HEK293T (cell line): ENCODE data around the gene DDI2.

Source experiments
- CTCF ChIA-PET: fragments of 350-600 bp; formaldehyde crosslinking; extraction: SDS; loops from one replicate; lab custom pipeline; 2021; ENCODE audit warnings: antibody characterized with exemption, inconsistent platforms; lab: Yijun Ruan, JAX
- POLR2A ChIA-PET: fragments of 350-600 bp; formaldehyde crosslinking; extraction: SDS; loops from one replicate; lab custom pipeline; 2020; ENCODE audit warnings: antibody characterized with exemption, inconsistent platforms; lab: Yijun Ruan, JAX
- DNase-seq: peaks from one replicate; pipeline ENCODE4 v3.0.0; 2012; ENCODE audit warnings: mixed read lengths; ENCODE audit errors: extremely low spot score
- ARNT ChIP-seq: fragments of 450-650 bp; IDR thresholded peaks from 2 replicates; pipeline ENCODE4 v1.6.1; 2017; ENCODE audit warnings: mild to moderate bottlenecking
- BHLHE40 ChIP-seq: fragments of 450-650 bp; IDR thresholded peaks from 2 replicates; pipeline ENCODE4 v1.6.1; 2016; ENCODE audit warnings: mild to moderate bottlenecking, moderate library complexity, borderline replicate concordance
- CTBP1 ChIP-seq: fragments of 450-650 bp; IDR thresholded peaks from 2 replicates; pipeline ENCODE4 v1.6.1; 2016; ENCODE audit warnings: borderline replicate concordance
- ELF4 ChIP-seq: fragments of 450-650 bp; IDR thresholded peaks from 2 replicates; pipeline ENCODE4 v1.6.1; 2017; ENCODE audit warnings: antibody characterized with exemption
- FOXA1 ChIP-seq: fragments of 450-650 bp; IDR thresholded peaks from 2 replicates; pipeline ENCODE4 v1.6.1; 2016; ENCODE audit warnings: mild to moderate bottlenecking
- FOXK2 ChIP-seq: fragments of 450-650 bp; IDR thresholded peaks from 2 replicates; pipeline ENCODE4 v1.6.1; 2016; ENCODE audit warnings: mild to moderate bottlenecking
- FOXM1 ChIP-seq: fragments of 450-650 bp; IDR thresholded peaks from 2 replicates; pipeline ENCODE4 v1.6.1; 2017; ENCODE audit warnings: mild to moderate bottlenecking, borderline replicate concordance
- HDGF ChIP-seq: fragments of 450-650 bp; IDR thresholded peaks from 2 replicates; pipeline ENCODE4 v1.6.1; 2017; ENCODE audit warnings: antibody characterized with exemption, borderline replicate concordance
- L3MBTL2 ChIP-seq: fragments of 450-650 bp; conservative IDR thresholded peaks from 2 replicates; pipeline ENCODE4 v1.6.1; 2016; ENCODE audit warnings: mild to moderate bottlenecking
- LEF1 ChIP-seq: fragments of 450-650 bp; IDR thresholded peaks from 2 replicates; pipeline ENCODE4 v1.6.1; 2017; ENCODE audit warnings: mild to moderate bottlenecking, borderline replicate concordance
- NFRKB ChIP-seq: fragments of 450-650 bp; IDR thresholded peaks from 2 replicates; pipeline ENCODE4 v1.6.1; 2016; ENCODE audit warnings: mild to moderate bottlenecking, moderate library complexity
- PKNOX1 ChIP-seq: fragments of 450-650 bp; IDR thresholded peaks from 2 replicates; pipeline ENCODE4 v1.6.1; 2016
- SP1 ChIP-seq: fragments of 450-650 bp; IDR thresholded peaks from 2 replicates; pipeline ENCODE4 v1.6.1; 2017
- SUZ12 ChIP-seq: fragments of 450-650 bp; IDR thresholded peaks from 2 replicates; pipeline ENCODE4 v1.6.1; 2016; ENCODE audit warnings: mild to moderate bottlenecking
- TARDBP ChIP-seq: fragments of 450-650 bp; IDR thresholded peaks from 2 replicates; pipeline ENCODE4 v1.6.1; 2016
- ZNF384 ChIP-seq: fragments of 450-650 bp; IDR thresholded peaks from 2 replicates; pipeline ENCODE4 v1.6.1; 2016

DDI2 gene

GRCh38 chr1:15617173-15618076, at the start of gene DDI2:
Gene DDI2 (plus strand): TSS chr1:15617458. CDS start chr1:15617671, 213 bp downstream.
- ChIA-PET POLR2A (interaction anchor here (0.7 to 4.5 kb wide), 8 partner anchors 9 to 93 kb away, joined by 3 to 61 read pairs (median 3); no protein-coding TSS in a partner anchor), CTCF (interaction anchor here (0.5 kb wide), 1 partner anchor 346 kb away, joined by 3 read pairs; no protein-coding TSS in a partner anchor)
- TF ChIP-seq TARDBP (no peak), BHLHE40 (no peak), ELF4 (no peak), L3MBTL2 (peak; percentile 41), HDGF (no peak), FOXK2 (no peak), LEF1 (peak; percentile 83)
- DNase-seq = peak; percentile 92

GRCh38 chr1:15568387-15569073, 48.7 kb upstream of the DDI2 start:
- CTCF ChIA-PET = no interaction called here
- no peak for TF ChIP-seq BHLHE40
- TF ChIP-seq ELF4 = no peak
- TF ChIP-seq CTBP1 = no peak
- TF ChIP-seq SP1 = no peak
- POLR2A ChIA-PET = interaction anchor here (1.0 kb wide), 1 partner anchor 35 kb away, joined by 3 read pairs; no protein-coding TSS in a partner anchor
- DNase-seq = no peak

GRCh38 chr1:15570861-15571260, 46.4 kb upstream of the DDI2 start:
- TF ChIP-seq TARDBP (no peak), L3MBTL2 (no peak), CTBP1 (no peak), PKNOX1 (no peak), HDGF (no peak), FOXK2 (no peak), ZNF384 (no peak), BHLHE40 (no peak), SP1 (no peak), ELF4 (no peak), NFRKB (no peak), LEF1 (no peak), SUZ12 (no peak), FOXM1 (no peak), FOXA1 (no peak), ARNT (no peak)
- CTCF ChIA-PET = no interaction called here

GRCh38 chr1:15571266-15571665, 46.0 kb upstream of the DDI2 start:
- CTCF ChIA-PET = no interaction called here
- DNase-seq = no peak
- POLR2A ChIA-PET = no interaction called here
- TF ChIP-seq ELF4 = no peak
- no peak for TF ChIP-seq ZNF384
- no peak for TF ChIP-seq FOXM1
- TF ChIP-seq NFRKB = no peak
- TF ChIP-seq L3MBTL2 = no peak
- no peak for TF ChIP-seq CTBP1
- no peak for TF ChIP-seq HDGF
- TF ChIP-seq PKNOX1 = no peak
- TF ChIP-seq TARDBP = no peak
- no peak for TF ChIP-seq BHLHE40
- no peak for TF ChIP-seq FOXA1
- TF ChIP-seq SP1 = no peak

More at GRCh38 chr1:15570861-15571260, 46.4 kb upstream of the DDI2 start:
- POLR2A ChIA-PET = no interaction called here
- DNase-seq = no peak

- ChIA-PET POLR2A (no interaction called here), CTCF (no interaction called here)
- no peak for DNase-seq
- TF ChIP-seq NFRKB (no peak), ZNF384 (no peak)
These were observed 43.8 kb upstream of the DDI2 start for GRCh38 chr1:15573477-15573876.

- DNase-seq = no peak
- TF ChIP-seq CTBP1 = no peak
- ChIA-PET CTCF (no interaction called here), POLR2A (no interaction called here)
These were observed 42.5 kb upstream of the DDI2 start for GRCh38 chr1:15574741-15575140.
